IMR-90 (cell line): ENCODE results near the gene KCNK10. TPM values are rescaled to one million over a fixed set of nuclear protein-coding genes. Genes with fewer than 3 reads are reported as not detected.

ENCODE experiments used
- ATAC-seq: fragments of 200-7000 bp; cut with Tn5 transposase; 2 replicates; pipeline ENCODE4 v1.9.1; 2020; ENCODE audit warnings: low read depth, mild to moderate bottlenecking, moderate library complexity
- BruUV-seq: library from RNA; stranded (reverse); fragments of 400-500 nt; replicated peaks from 2 replicates; lab custom pipeline; 2021; lab: Mats Ljungman, UMichigan
- CTCF ChIA-PET: fragments of 300-600 bp; formaldehyde crosslinking; extraction: SDS; loops from one replicate; lab custom pipeline; 2021; ENCODE audit warnings: antibody characterized with exemption; lab: Yijun Ruan, JAX
- POLR2A ChIA-PET: fragments of 300-600 bp; sonication (Branson Sonifier 250); formaldehyde crosslinking; loops from one replicate; lab custom pipeline; 2022; ENCODE audit warnings: antibody characterized with exemption; ENCODE audit not compliant: unreplicated experiment; lab: Charles Lee
- DNase-seq: peaks from one replicate; pipeline ENCODE4 v3.0.0; 2013
- H2AFZ ChIP-seq: replicated peaks from 2 replicates; pipeline ENCODE3; 2013; ENCODE audit warnings: low read length, mild to moderate bottlenecking; ENCODE audit not compliant: poor library complexity
- H2AK5ac ChIP-seq: 2 replicates; pipeline ENCODE4 v1.6.1; 2013; ENCODE audit warnings: low read depth, low read length, inconsistent platforms
- H2AK9ac ChIP-seq: replicated peaks from 2 replicates; pipeline ENCODE3; 2013; ENCODE audit warnings: mild to moderate bottlenecking, low read depth, low read length, moderate library complexity; ENCODE audit not compliant: poor library complexity
- H2BK120ac ChIP-seq: 2 replicates; pipeline ENCODE4 v1.6.1; 2013; ENCODE audit warnings: low read depth, low read length, inconsistent platforms
- H2BK15ac ChIP-seq: 3 replicates; pipeline ENCODE4 v1.6.1; 2013; ENCODE audit warnings: low read depth, low read length, inconsistent platforms
- H2BK20ac ChIP-seq: 2 replicates; pipeline ENCODE4 v1.6.1; 2013; ENCODE audit warnings: low read depth, mild to moderate bottlenecking, inconsistent platforms, low read length, moderate library complexity
- H2BK5ac ChIP-seq: 2 replicates; pipeline ENCODE4 v1.6.1; 2013; ENCODE audit warnings: mild to moderate bottlenecking, low read depth, low read length, inconsistent platforms; ENCODE audit not compliant: poor library complexity, severe bottlenecking
- H3K14ac ChIP-seq: replicated peaks from 2 replicates; pipeline ENCODE4 v1.6.1; 2013; ENCODE audit warnings: low read depth, low read length, inconsistent platforms
- H3K18ac ChIP-seq: 2 replicates; pipeline ENCODE4 v1.6.1; 2013; ENCODE audit warnings: low read depth, low read length, control low read depth
- H3K23ac ChIP-seq: 2 replicates; pipeline ENCODE4 v1.6.1; 2013; ENCODE audit warnings: low read depth, low read length, inconsistent platforms
- H3K27ac ChIP-seq: 2 replicates; pipeline ENCODE4 v1.5.1; 2013; ENCODE audit warnings: mild to moderate bottlenecking, control low read depth, low read length; ENCODE audit not compliant: insufficient read depth
- H3K27me3 ChIP-seq: 2 replicates; pipeline ENCODE4 v1.6.1; 2013; ENCODE audit warnings: low read length; ENCODE audit not compliant: control insufficient read depth, insufficient read depth
- H3K36me3 ChIP-seq: 2 replicates; pipeline ENCODE4 v1.6.1; 2013; ENCODE audit warnings: low read length, mixed read lengths; ENCODE audit not compliant: control insufficient read depth, insufficient read depth
- H3K4ac ChIP-seq: 2 replicates; pipeline ENCODE4 v1.6.1; 2013; ENCODE audit warnings: low read depth, low read length, inconsistent platforms
- H3K4me1 ChIP-seq: 2 replicates; pipeline ENCODE4 v1.6.1; 2013; ENCODE audit warnings: low read length, mixed read lengths; ENCODE audit not compliant: control insufficient read depth, insufficient read depth
- H3K4me2 ChIP-seq: 2 replicates; pipeline ENCODE4 v1.6.1; 2013; ENCODE audit warnings: low read depth, mild to moderate bottlenecking, control low read depth, low read length, moderate library complexity
- H3K4me3 ChIP-seq: 2 replicates; pipeline ENCODE4 v1.5.1; 2013; ENCODE audit warnings: low read depth, mild to moderate bottlenecking, control low read depth, low read length, moderate library complexity; ENCODE audit not compliant: insufficient read depth
- H3K56ac ChIP-seq: 2 replicates; pipeline ENCODE4 v1.6.1; 2013; ENCODE audit warnings: low read length, inconsistent platforms; ENCODE audit not compliant: insufficient read depth; ENCODE audit errors: extremely low read depth
- H3K79me1 ChIP-seq, 2 experiments: 2 replicates each; pipeline ENCODE4 v1.6.1; 2013; ENCODE audit warnings: low read length in 2 of 2, inconsistent platforms in 1 of 2, low read depth in 1 of 2
- H3K9ac ChIP-seq: 2 replicates; pipeline ENCODE4 v1.6.1; 2013; ENCODE audit warnings: low read depth, low read length, control low read depth
- H3K9me1 ChIP-seq: 2 replicates; pipeline ENCODE4 v1.6.1; 2013; ENCODE audit warnings: low read length, inconsistent platforms; ENCODE audit not compliant: insufficient read depth
- H3K9me3 ChIP-seq: 2 replicates; pipeline ENCODE4 v1.6.1; 2013; ENCODE audit warnings: low read length; ENCODE audit not compliant: control insufficient read depth, insufficient read depth
- H4K20me1 ChIP-seq: 2 replicates; pipeline ENCODE4 v1.6.1; 2013; ENCODE audit warnings: low read length, inconsistent platforms; ENCODE audit not compliant: insufficient read depth
- H4K5ac ChIP-seq: 2 replicates; pipeline ENCODE4 v1.6.1; 2013; ENCODE audit warnings: mild to moderate bottlenecking, low read depth, low read length, control low read depth
- H4K8ac ChIP-seq, 2 experiments: 2 replicates each; pipeline ENCODE4 v1.6.1; 2013; ENCODE audit warnings: low read depth in 2 of 2, low read length in 2 of 2, control low read depth in 1 of 2, inconsistent platforms in 1 of 2
- H4K91ac ChIP-seq: 2 replicates; pipeline ENCODE4 v1.6.1; 2013; ENCODE audit warnings: low read depth, low read length, inconsistent platforms; ENCODE audit not compliant: insufficient read depth
- SMC3 ChIP-seq: fragments of 150-350 bp; IDR thresholded peaks from 2 replicates; pipeline ENCODE4 v1.6.1; 2016; ENCODE audit warnings: low read depth, mild to moderate bottlenecking, antibody characterized with exemption, low read length, moderate library complexity
- WGBS, 2 experiments: methylation state at CpG; one replicate each; pipeline versions ENCODE4 v1.1.5 to v1.1.7; 2013; ENCODE audit warnings: missing lambda C conversion rate in 2 of 2; ENCODE audit not compliant: insufficient read length in 1 of 2; ENCODE audit errors: extremely low coverage in 2 of 2; 5-methylcytosine and 5-hydroxymethylcytosine counted together
- dilution Hi-C: fragments of 300-500 bp; cut with HindIII; formaldehyde crosslinking; loops from one replicate; pipeline ENCODE4 v1.14.3; 2018; ENCODE audit warnings: low sequenced_read_pairs; ENCODE audit not compliant: unreplicated experiment
- in situ Hi-C: fragments of 300-500 bp; cut with MboI; formaldehyde crosslinking; loops from 3 replicates; pipeline ENCODE4 v1.14.3; 2019; ENCODE audit warnings: low sequenced_read_pairs, inconsistent platforms, mixed read lengths
- intact Hi-C: fragments of 100-400 bp; cut with micrococcal nuclease; formaldehyde crosslinking; loops from 2 replicates; pipeline ENCODE4 v1.10.0; 2022
- polyA plus RNA-seq, 3 experiments: library from polyadenylated mRNA; depleted of rRNA; stranded (reverse); fragments of >200 nt; gene quantifications; 2 replicates each; pipeline ENCODE4 v1.2.3, GENCODE V29; 2012; ENCODE audit warnings: low replicate concordance in 1 of 3
- total RNA-seq: library from RNA; depleted of rRNA; stranded (reverse); fragments of >200 nt; gene quantifications from 2 replicates; pipeline ENCODE4 v1.2.3, GENCODE V29; 2012
- TF ChIP-seq, protein P1 (sequence below): fragments of 150-350 bp; IDR thresholded peaks from 2 replicates; pipeline ENCODE4 v1.6.1; 2017; ENCODE audit warnings: mild to moderate bottlenecking, antibody characterized with exemption, low read length, low read depth

KCNK10 gene
- total and polyA plus RNA-seq, 2 of the 4 experiments (the other 2 are of a cell fraction): not detected

DNA sequence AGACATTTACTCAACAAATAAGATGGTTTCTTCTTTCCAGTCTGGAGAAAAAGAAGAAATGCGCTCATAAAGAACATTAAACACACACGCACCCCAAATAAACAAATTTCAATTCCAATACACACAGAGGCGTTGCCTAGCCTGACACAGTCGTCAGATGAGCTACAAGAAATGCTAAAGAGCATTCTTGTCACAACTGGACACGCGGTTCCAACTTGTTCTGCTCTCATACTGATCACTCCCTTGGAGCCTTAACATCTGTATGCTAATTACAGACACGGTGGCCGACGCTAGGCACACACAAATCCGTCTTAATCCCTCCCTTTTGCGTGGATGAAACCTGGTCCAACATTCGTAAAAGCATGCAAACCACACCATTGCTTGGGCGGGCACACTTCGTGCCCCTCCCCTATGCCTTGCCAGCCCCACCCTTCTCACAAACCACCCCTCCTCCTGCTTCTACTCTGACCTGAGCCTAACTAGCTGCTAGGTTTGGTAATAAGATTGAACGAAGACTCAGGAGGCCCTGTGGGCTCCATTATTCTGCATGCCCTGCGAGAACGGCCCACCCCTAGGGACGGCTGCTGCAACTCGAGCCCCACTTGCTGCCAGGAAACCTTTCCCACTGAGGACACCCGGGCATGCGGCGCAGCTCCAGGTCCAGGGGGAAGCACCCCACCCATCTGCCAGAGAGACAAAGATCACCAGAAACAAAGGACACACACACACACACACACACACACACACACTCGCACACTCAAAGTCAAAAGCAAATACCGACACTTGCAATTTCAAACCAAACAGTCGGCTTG, 1.2 kb downstream of the KCNK10 start:
- H3K36me3 ChIP-seq: no peaks in the 10 kb centered on the region
- no peak for TF ChIP-seq SMC3
- TF ChIP-seq, protein P1, sequence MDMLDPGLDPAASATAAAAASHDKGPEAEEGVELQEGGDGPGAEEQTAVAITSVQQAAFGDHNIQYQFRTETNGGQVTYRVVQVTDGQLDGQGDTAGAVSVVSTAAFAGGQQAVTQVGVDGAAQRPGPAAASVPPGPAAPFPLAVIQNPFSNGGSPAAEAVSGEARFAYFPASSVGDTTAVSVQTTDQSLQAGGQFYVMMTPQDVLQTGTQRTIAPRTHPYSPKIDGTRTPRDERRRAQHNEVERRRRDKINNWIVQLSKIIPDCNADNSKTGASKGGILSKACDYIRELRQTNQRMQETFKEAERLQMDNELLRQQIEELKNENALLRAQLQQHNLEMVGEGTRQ: no peak
- peaks cover 3% of the 10 kb centered on the region; the same call in 1 of the 2 replicates for H3K9me3 ChIP-seq
- H3K4me1 ChIP-seq: peaks cover 3% of the 10 kb centered on the region; the same call in 1 of the 2 replicates
- no peak overlapping the region for H2AK9ac ChIP-seq
- H2AK5ac ChIP-seq: no peak overlapping the region
- no peak overlapping the region for H2BK120ac ChIP-seq
- 14% methylated on average over 11 of the region's 25 CpGs; no CpG with 5 or more reads in 1 of the 2 experiments for WGBS, 2 experiments
- H4K20me1 ChIP-seq: no peaks in the 10 kb centered on the region
- DNase-seq (no peak), ATAC-seq (no peak)
- no peaks in the 10 kb centered on the region for H3K79me1 ChIP-seq
- dilution Hi-C loops (no loop called here), intact Hi-C loops (no loop called here), in situ Hi-C loops (no loop called here)
- no peak overlapping the region for H3K4me3 ChIP-seq
- no peak overlapping the region for H2BK5ac ChIP-seq
- H2BK15ac ChIP-seq: no peak overlapping the region
- no peak overlapping the region for H4K91ac ChIP-seq
- no peak overlapping the region for H3K27ac ChIP-seq
- H3K18ac ChIP-seq: no peak overlapping the region
- no peak overlapping the region for H2BK20ac ChIP-seq
- ChIA-PET POLR2A (no interaction called here), CTCF (no interaction called here)
- H3K56ac ChIP-seq: no peak overlapping the region
- H2AFZ ChIP-seq: peak overlapping the region; percentile 13
- no peak overlapping the region for H3K9ac ChIP-seq
- H3K9me1 ChIP-seq: no peaks in the 10 kb centered on the region
- H3K23ac ChIP-seq: no peak overlapping the region
- H3K27me3 ChIP-seq: peaks cover 55% of the 10 kb centered on the region
- no peak overlapping the region for H4K8ac ChIP-seq
- no peak overlapping the region for H4K5ac ChIP-seq
- H3K4ac ChIP-seq: no peak overlapping the region
- no peak overlapping the region for H3K4me2 ChIP-seq
- no peak overlapping the region for H3K14ac ChIP-seq
- no TSS peak for BruUV-seq
